SK-N-SH (cell line): Measurements from ENCODE around the gene HDAC4. TPM values are rescaled to one million over a fixed set of nuclear protein-coding genes. Genes with fewer than 3 reads are reported as not detected.

Experiments used
- FOXM1 ChIP-seq: IDR thresholded peaks from 2 replicates; pipeline ENCODE4 v1.4.0; 2012; ENCODE audit warnings: low read depth, mild to moderate bottlenecking
- GABPA ChIP-seq: IDR thresholded peaks from 2 replicates; pipeline ENCODE4 v1.4.0; 2012; ENCODE audit warnings: low read depth, mild to moderate bottlenecking
- MAX ChIP-seq: IDR thresholded peaks from 2 replicates; pipeline ENCODE4 v1.4.0; 2012; ENCODE audit warnings: low read depth
- NRF1 ChIP-seq: IDR thresholded peaks from 2 replicates; pipeline ENCODE4 v1.6.1; 2012; ENCODE audit warnings: low read depth, mild to moderate bottlenecking, low read length
- PBX3 ChIP-seq: IDR thresholded peaks from 2 replicates; pipeline ENCODE4; 2012
- RAD21 ChIP-seq: IDR thresholded peaks from 2 replicates; pipeline ENCODE4 v1.6.1; 2012; ENCODE audit warnings: mild to moderate bottlenecking, low read length
- REST ChIP-seq: IDR thresholded peaks from 2 replicates; pipeline ENCODE4 v1.6.1; 2012; ENCODE audit warnings: mild to moderate bottlenecking, low read depth, low read length, moderate library complexity
- TCF12 ChIP-seq: IDR thresholded peaks from 2 replicates; pipeline ENCODE4 v1.4.0; 2012
- TEAD4 ChIP-seq: IDR thresholded peaks from 2 replicates; pipeline ENCODE4 v1.4.0; 2012; ENCODE audit warnings: mild to moderate bottlenecking, borderline replicate concordance; ENCODE audit not compliant: insufficient read depth
- USF2 ChIP-seq: fragments of 150-350 bp; IDR thresholded peaks from 2 replicates; pipeline ENCODE4 v1.6.1; 2017; ENCODE audit warnings: antibody characterized with exemption, low read length, low read depth, borderline replicate concordance
- YY1 ChIP-seq: IDR thresholded peaks from 2 replicates; pipeline ENCODE4 v1.4.0; 2012; ENCODE audit warnings: low read depth, mild to moderate bottlenecking
- ZBTB33 ChIP-seq: IDR thresholded peaks from 2 replicates; pipeline ENCODE4 v1.4.0; 2012; ENCODE audit warnings: low read depth, borderline replicate concordance
- polyA plus RNA-seq, 3 experiments: library from polyadenylated mRNA; depleted of rRNA; stranded (reverse); fragments of >200 nt; gene quantifications; 2 replicates each; pipeline ENCODE4 v1.2.3, GENCODE V29; 2012

The HDAC4 gene
- polyA plus RNA-seq, 1 of the 3 experiments (the other 2 are of a cell fraction) = 5.5 TPM

- no peak for TF ChIP-seq ZBTB33
- TF ChIP-seq PBX3 = no peak
- no peak for TF ChIP-seq RAD21
- TF ChIP-seq TEAD4 = no peak
- TF ChIP-seq GABPA = no peak
- TF ChIP-seq YY1 = no peak
- no peak for TF ChIP-seq TCF12
- TF ChIP-seq FOXM1 = no peak
- TF ChIP-seq REST = no peak
- TF ChIP-seq USF2 = no peak
- no peak for TF ChIP-seq MAX
- TF ChIP-seq NRF1 = no peak
Observed at GRCh38 chr2:239312741-239313667, 87.8 kb downstream of the HDAC4 start (continued).
